OCI-LY7 (cell line): Measurements from ENCODE around the gene ANOS1. TPM values are rescaled to one million over a fixed set of nuclear protein-coding genes. Genes with fewer than 3 reads are reported as not detected.

ENCODE experiments used
- BruUV-seq: library from RNA; stranded (reverse); fragments of 400-500 nt; replicated peaks from 2 replicates; lab custom pipeline; 2021; lab: Mats Ljungman, UMichigan
- CTCF ChIA-PET: fragments of 300-600 bp; sonication (Branson Sonifier 250); formaldehyde crosslinking; loops from one replicate; lab custom pipeline; 2022; ENCODE audit warnings: antibody characterized with exemption; ENCODE audit not compliant: unreplicated experiment; lab: Charles Lee
- POLR2A ChIA-PET: fragments of 300-600 bp; sonication (Branson Sonifier 250); formaldehyde crosslinking; loops from one replicate; lab custom pipeline; 2022; ENCODE audit warnings: antibody characterized with exemption; lab: Charles Lee
- DNase-seq: peaks from one replicate; pipeline ENCODE4 v3.0.0-alpha.2; 2015; ENCODE audit warnings: low spot score
- H2AFZ ChIP-seq: fragments of 200-600 bp; sonication (generic), shearing (Covaris generic); 2 replicates; pipeline ENCODE4 v1.6.1; 2014; ENCODE audit warnings: mild to moderate bottlenecking, antibody characterized with exemption, low read length, moderate library complexity
- H3K27ac ChIP-seq: fragments of 200-600 bp; sonication (generic); 2 replicates; pipeline ENCODE4 v1.5.1; 2014; ENCODE audit warnings: mixed run types, low read depth, mild to moderate bottlenecking, moderate library complexity, low read length, inconsistent platforms; ENCODE audit not compliant: poor library complexity, severe bottlenecking
- H3K36me3 ChIP-seq: fragments of 200-600 bp; sonication (generic); 2 replicates; pipeline ENCODE4 v1.6.1; 2014; ENCODE audit warnings: mild to moderate bottlenecking, antibody characterized with exemption, low read length, moderate library complexity, mixed read lengths; ENCODE audit not compliant: insufficient read depth
- H3K4me1 ChIP-seq: fragments of 200-600 bp; sonication (generic); 2 replicates; pipeline ENCODE4 v1.5.1; 2014; ENCODE audit warnings: mild to moderate bottlenecking, low read length; ENCODE audit not compliant: insufficient read depth, poor library complexity, severe bottlenecking
- H3K4me2 ChIP-seq: fragments of 200-600 bp; sonication (generic); 2 replicates; pipeline ENCODE4 v1.6.1; 2014; ENCODE audit warnings: mild to moderate bottlenecking, low read length
- H3K4me3 ChIP-seq: fragments of 200-600 bp; sonication (generic); 2 replicates; pipeline ENCODE4 v1.5.1; 2014; ENCODE audit warnings: mild to moderate bottlenecking, low read depth, low read length; ENCODE audit not compliant: poor library complexity, severe bottlenecking
- H3K79me2 ChIP-seq: fragments of 200-600 bp; sonication (generic); 2 replicates; pipeline ENCODE4 v1.6.1; 2016; ENCODE audit warnings: low read depth, mild to moderate bottlenecking, low read length, moderate library complexity, mixed read lengths; ENCODE audit not compliant: insufficient read depth
- H3K9me2 ChIP-seq: fragments of 200-600 bp; sonication (generic); 2 replicates; pipeline ENCODE4 v1.6.1; 2016; ENCODE audit warnings: mild to moderate bottlenecking, low read length, mixed read lengths; ENCODE audit not compliant: insufficient read depth
- H3K9me3 ChIP-seq: fragments of 200-600 bp; sonication (generic); 2 replicates; pipeline ENCODE4 v1.6.1; 2014; ENCODE audit warnings: mild to moderate bottlenecking, mixed run types, low read length, mixed read lengths
- H4K20me1 ChIP-seq: fragments of 200-600 bp; sonication (generic); 2 replicates; pipeline ENCODE4 v1.6.1; 2014; ENCODE audit warnings: mild to moderate bottlenecking, antibody characterized with exemption, low read length, moderate library complexity, mixed read lengths; ENCODE audit not compliant: insufficient read depth
- CTCF ChIP-seq: fragments of 200-600 bp; sonication (generic); conservative IDR thresholded peaks from 2 replicates; pipeline ENCODE4 v1.5.1; 2014; ENCODE audit warnings: mild to moderate bottlenecking, antibody characterized with exemption, low read length, moderate library complexity, mixed read lengths
- EZH2phosphoT487 ChIP-seq: fragments of 200-600 bp; sonication (generic); IDR thresholded peaks from 2 replicates; pipeline ENCODE4 v1.6.1; 2018; ENCODE audit warnings: low read depth, borderline replicate concordance, mild to moderate bottlenecking, mixed run types, antibody characterized with exemption, low read length, moderate library complexity, mixed read lengths
- intact Hi-C: fragments of 100-400 bp; cut with micrococcal nuclease; formaldehyde crosslinking; loops from one replicate; pipeline ENCODE4 v1.10.0; 2022; ENCODE audit not compliant: unreplicated experiment
- total RNA-seq, 2 experiments: library from RNA; depleted of rRNA in 1 of 2; stranded (reverse); fragments of >200 nt in 1 of 2; shearing (Covaris generic) in 1 of 2; gene quantifications; 2 replicates each; pipeline ENCODE4 v1.2.3, GENCODE V29; 2014 to 2022

The ANOS1 gene
- total RNA-seq, 2 experiments from 2014 or later: not detected

GRCh38 chrX:8663325-8663724, 68.6 kb downstream of the ANOS1 start:
- Histone ChIP-seq H3K4me1 (no peaks in the 10 kb centered on the region), H3K27ac (no peak overlapping the region), H3K36me3 (no peaks in the 10 kb centered on the region), H3K9me3 (no peaks in the 10 kb centered on the region), H3K4me3 (no peak overlapping the region), H3K79me2 (no peaks in the 10 kb centered on the region), H3K4me2 (no peak overlapping the region), H2AFZ (no peak overlapping the region), H3K9me2 (no peaks in the 10 kb centered on the region), H4K20me1 (no peaks in the 10 kb centered on the region)
- DNase-seq: no peak
- ChIA-PET POLR2A (no interaction called here), CTCF (no interaction called here)
- intact Hi-C loops: no loop called here
- no TSS peak for BruUV-seq
- no peak for TF ChIP-seq EZH2phosphoT487
- TF ChIP-seq CTCF: no peak

GRCh38 chrX:8657883-8658282, 74.1 kb downstream of the ANOS1 start:
- H3K4me1 ChIP-seq: no peaks in the 10 kb centered on the region
- H4K20me1 ChIP-seq: no peaks in the 10 kb centered on the region
- POLR2A ChIA-PET: no interaction called here
- intact Hi-C loops: no loop called here
- CTCF ChIA-PET: no interaction called here
- no TSS peak for BruUV-seq
- no peaks in the 10 kb centered on the region for H3K79me2 ChIP-seq
- H3K4me2 ChIP-seq: no peak overlapping the region
- DNase-seq: no peak
- H3K9me2 ChIP-seq: no peaks in the 10 kb centered on the region
- no peak overlapping the region for H2AFZ ChIP-seq
- no peak overlapping the region for H3K4me3 ChIP-seq
- no peaks in the 10 kb centered on the region for H3K36me3 ChIP-seq
- TF ChIP-seq CTCF: no peak
- TF ChIP-seq EZH2phosphoT487: no peak
- H3K9me3 ChIP-seq: no peaks in the 10 kb centered on the region
- no peak overlapping the region for H3K27ac ChIP-seq

GRCh38 chrX:8653956-8654355, 78.0 kb downstream of the ANOS1 start:
- H3K27ac ChIP-seq: no peak overlapping the region
- H4K20me1 ChIP-seq: no peaks in the 10 kb centered on the region
- H3K9me3 ChIP-seq: no peaks in the 10 kb centered on the region
- H2AFZ ChIP-seq: no peak overlapping the region
- ChIA-PET POLR2A (no interaction called here), CTCF (no interaction called here)
- no peaks in the 10 kb centered on the region for H3K79me2 ChIP-seq
- DNase-seq: no peak
- H3K4me3 ChIP-seq: no peak overlapping the region
- intact Hi-C loops: no loop called here
- BruUV-seq: no TSS peak
- no peaks in the 10 kb centered on the region for H3K9me2 ChIP-seq
- H3K36me3 ChIP-seq: no peaks in the 10 kb centered on the region
- H3K4me1 ChIP-seq: no peaks in the 10 kb centered on the region
- TF ChIP-seq CTCF (no peak), EZH2phosphoT487 (no peak)
- no peak overlapping the region for H3K4me2 ChIP-seq
